GM19455 (cell line): ENCODE results near the gene FBXW4.

Source experiments
- ATAC-seq: cut with Tn5 transposase; IDR thresholded peaks from one replicate; pipeline ENCODE4 v1.9.1; 2021; ENCODE audit not compliant: unreplicated experiment

Gene FBXW4

DNA sequence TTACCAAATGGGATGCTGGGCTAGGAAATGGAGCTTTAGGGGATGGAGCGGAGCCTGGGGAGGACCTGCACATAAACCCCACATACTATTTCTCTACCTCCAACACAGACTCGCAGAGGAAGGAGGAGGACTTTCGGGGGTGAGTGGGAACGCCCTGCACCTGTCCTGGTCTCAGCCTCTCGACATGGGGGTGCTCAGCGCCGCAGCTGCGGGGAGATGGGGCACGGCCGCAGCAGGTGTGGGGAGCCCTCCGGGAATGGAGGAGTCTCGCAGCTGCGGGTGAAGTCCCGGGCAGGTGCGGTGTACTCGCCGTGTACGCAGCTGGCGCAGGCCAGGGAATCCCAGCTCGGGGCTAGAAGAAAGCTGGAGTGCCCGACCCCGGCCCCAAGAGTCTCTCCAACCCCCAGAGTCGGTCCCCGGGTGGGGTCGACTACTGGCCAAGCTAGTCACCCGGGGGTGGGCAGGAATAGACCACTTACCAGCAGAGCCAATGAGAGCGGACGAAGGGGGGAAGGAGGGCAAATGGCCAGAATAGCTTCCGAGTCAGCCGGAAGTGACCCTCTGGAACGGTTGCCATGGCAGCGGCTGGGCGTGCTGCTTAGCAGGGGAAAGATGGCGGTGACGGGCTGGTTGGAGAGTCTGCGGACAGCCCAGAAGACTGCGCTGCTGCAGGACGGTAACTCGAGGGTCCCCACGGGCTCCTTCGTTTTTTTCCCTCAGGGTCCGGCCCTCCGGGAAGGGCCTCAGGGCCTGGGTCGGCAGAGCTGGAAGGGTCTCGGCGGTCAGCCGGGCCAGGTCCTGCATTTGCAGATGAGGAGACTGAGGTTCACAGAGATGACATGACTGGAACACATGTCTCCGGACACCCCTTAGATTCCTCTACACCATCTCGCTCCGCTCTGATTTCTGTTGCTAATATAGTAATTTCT is 107.0 kb downstream of the FBXW4 start, which contains the start of the genes DPCD and POLL:
Gene DPCD, plus strand, starts transcription at position 597 of the 929 bp plus-strand sequence. Its CDS starts 16 bp downstream, at position 613.
Gene POLL, minus strand, starts transcription at position 533 of the 929 bp plus-strand sequence. CDS start 897 bp downstream, outside the sequence.
- ATAC-seq, result peak; percentile 96

- no peak for ATAC-seq
These were observed 109.1 kb downstream of the FBXW4 start for GRCh38 chr10:101585841-101586240.

DNA sequence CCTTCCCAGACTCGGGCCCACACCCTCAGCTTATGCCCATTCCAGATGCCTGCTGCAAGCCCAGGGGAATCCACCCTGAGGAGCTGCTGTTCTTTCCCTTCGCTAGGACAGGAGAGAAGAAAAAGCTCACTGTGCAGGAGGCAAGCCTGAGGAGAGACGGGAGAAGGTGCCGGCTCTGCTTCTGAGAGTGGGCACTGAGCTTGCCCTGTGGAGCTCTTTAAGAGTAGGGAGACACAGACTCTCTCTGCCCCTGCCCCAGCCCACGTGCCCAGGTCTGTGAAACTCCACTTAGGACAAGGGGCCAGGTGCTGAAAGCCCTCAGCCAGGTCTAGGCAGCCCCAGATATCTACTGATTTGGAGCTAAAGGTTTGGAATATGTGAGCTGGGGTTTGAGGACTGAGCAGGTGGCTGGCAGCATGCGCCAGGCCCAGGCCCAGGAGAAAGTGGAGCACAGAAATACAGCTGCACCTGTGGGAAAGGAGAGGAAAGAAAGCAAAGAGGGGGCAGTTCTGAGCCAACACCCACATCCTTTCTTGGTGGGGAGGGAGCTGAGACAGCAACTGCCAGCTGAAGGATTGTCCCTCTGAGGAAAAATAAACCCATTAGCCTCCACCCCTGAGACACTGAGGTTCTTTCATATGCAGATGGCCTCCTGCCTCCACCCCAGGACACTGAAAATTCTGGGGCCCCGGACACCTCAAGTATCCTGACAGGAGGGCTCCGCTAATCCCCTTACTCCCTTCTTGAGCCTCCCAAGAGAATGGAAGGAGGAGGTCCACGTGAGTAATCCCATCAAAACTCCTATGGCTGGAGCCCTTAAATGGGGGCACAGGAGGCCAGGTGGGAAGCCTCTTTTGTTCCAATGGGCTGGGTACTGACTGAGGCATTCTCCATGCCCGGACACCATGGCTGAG is 114.2 kb downstream of the FBXW4 start:
- no peak for ATAC-seq

DNA sequence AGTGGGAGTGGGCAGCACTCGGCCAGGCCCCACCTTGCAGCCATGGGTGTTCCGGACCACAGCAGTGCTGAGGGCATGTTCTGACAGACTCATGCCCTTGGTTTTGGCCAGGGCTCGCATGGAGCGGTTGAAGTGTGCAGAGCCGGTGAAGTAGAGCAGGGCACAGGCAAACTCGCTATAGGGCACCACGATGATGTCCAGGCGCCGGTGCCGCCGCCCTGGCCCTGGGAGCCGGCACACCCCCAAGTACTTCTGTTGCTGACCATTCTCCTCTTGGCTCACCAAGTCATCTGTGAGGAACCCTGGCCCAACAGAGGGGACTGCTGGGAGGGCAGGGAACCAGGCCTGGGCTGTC is 115.5 kb downstream of the FBXW4 start:
- no peak for ATAC-seq

DNA sequence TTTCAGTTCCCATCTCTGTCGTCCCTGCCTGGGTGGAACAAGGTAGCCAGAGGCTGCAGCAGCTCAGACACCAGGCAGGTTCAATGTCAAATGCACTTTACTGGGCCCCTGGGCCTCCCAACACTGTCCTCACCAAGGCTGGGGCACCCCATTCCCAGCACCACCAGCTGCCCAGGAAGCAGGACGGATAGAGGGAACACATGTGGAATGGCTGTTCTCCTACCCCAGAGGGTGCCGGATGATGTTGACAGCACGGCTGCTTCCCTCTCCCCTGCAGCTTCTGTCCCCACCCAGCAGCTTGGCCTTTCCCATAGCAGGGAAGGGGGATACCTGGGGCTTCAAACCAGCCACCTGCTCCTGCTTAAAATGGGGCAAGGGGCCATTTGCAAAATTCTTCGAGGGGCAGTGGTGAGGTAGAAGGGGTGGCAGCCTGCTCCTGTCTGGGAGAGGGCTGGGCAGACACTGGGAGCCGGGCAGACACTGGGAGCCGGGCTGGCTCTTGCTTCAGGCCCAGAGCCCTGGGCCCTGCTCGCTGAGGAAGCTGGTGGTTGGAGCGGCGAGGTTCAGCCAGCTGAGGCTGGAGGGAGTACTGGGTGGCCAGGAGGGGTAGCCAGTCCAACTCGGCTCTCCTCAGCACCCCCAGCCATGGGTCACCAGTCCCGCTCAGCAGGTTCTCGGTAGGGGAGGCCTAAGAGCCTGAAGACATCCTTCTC is 116.0 kb downstream of the FBXW4 start:
- ATAC-seq, result no peak

- no peak for ATAC-seq
These were observed 116.8 kb downstream of the FBXW4 start for GRCh38 chr10:101578192-101578591.

DNA sequence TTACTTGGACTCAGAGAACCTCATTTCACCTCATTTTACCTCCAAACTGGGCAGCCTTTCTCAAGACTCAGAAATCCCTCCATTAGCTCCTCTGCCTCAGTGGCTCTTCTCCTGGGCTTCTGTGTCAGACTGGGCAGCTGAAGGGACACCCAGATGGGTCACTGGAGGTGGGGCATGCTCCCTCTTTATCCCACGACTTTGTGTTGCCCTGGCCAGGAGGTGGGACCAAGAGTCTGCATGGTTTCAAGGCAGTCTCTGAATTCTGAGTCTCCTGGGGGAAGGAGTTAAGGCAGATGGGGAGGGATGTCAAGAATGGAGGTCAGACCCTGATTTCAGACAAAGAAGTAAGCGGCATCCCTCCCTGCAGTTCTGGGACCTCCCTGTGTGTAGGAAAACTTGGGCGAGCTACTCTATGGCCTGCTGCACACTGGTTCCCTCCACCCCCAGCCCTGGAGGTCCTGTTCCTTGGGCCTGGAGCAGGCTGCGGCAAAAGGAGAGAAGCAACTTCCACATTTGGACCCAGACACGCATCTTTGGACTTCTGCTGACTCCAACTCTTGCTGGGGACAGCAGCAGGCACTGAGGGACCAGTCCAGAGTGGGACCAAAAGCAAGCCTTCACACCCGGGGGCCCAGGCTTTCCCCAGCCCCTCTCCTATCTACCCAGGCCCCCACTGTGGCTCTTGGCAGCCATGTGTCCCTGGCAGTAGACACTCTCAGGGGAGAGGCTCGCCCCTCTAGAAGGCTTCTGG is 117.7 kb downstream of the FBXW4 start:
- no peak for ATAC-seq

GRCh38 chr10:101576211-101576863 is 118.6 kb downstream of the FBXW4 start:
- ATAC-seq, result no peak

GRCh38 chr10:101575580-101576210 is 119.3 kb downstream of the FBXW4 start:
- no peak for ATAC-seq

GRCh38 chr10:101575091-101575490 is 119.9 kb downstream of the FBXW4 start:
- no peak for ATAC-seq

DNA sequence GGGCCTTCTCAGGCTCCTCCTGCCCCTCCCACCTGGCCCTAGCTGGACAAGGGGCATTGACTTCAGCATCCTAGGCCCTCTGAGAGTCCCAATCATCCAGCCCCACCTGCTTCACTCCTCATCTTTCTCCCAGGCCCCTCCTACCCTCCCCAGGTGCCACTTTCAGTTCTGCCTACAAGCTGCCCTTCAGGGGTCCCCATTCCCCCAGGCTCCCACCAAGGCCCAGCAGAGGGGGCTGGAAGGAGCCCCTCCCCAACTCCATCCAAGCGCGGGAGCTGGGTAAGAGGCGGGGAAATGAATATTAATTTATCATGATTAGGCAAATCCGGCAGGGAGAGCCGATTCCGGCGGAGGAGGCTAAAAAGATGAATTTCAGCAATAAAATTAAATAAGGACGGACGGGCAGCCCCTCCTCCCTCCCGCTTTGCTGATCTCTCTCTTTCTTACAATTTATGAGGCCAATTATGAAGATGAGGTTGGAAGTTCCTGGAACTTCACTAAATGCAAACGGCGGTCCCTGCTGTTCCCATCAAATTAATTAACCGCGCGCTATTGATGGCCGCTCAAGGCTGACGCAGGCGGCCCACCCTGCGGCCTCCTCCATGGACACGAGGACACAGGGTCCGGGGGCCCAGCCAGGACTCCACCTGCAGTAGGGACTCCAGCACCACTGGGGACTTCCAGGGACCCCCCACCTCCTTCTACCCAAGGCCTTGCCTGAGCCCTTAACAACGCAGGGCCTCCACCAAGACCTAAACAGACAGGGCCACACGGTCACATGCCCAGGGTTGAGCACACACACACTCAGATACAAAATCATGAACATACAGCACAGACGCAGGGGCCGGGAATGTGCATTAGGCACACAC is 120.9 kb downstream of the FBXW4 start:
- no peak for ATAC-seq

GRCh38 chr10:101572785-101573184 is 122.2 kb downstream of the FBXW4 start:
- ATAC-seq, result no peak

DNA sequence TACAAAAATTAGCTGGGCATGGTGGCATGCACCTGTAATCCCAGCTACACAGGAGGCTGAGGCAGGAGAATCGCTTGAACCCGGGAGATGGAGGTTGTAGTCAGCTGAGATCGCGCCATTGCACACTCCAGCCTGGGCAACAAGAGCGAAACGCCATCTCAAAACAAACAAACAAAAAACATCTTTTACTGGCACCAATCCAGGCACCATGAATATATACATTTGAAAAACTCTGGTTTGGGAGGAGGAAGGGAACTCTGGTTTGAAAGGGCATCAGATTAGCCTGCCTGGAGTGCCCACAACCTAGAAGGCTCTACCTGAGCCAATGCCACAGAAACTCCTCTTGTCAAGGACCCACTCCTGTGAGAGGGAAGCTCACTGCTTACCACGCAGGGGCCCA is 122.8 kb downstream of the FBXW4 start:
- no peak for ATAC-seq

DNA sequence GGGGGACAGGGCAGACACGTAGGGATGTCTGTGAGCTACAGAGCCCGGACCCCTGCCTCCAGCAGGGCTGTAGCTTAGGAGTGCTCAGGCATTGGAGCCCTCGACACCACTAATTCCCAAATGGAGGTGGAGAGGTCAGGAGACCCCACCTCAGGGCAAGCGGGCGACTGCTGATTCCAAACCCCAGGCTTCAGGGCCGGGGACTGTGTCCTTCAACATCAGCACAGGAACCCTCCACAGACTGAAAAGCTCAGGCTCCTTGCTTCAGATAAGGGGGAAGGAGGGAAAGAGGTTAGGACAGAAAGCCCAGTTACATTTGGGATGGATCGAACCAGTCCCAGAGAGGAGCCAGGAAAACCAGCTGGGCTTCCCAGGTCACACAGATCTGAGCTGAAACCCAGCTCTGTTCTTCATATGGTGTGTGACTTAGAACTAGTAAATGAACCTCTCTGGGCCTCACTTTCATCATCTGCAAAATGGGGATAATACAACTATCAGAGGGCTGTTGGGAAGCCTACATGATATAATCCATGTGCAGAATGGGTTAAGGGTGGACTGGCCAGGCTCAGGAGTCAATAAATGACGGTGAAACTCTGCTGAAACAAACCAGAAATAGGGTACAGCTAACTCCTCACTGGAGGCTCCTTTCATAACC is 123.6 kb downstream of the FBXW4 start:
- no peak for ATAC-seq

GRCh38 chr10:101570428-101571270 is 124.3 kb downstream of the FBXW4 start:
- no peak for ATAC-seq

DNA sequence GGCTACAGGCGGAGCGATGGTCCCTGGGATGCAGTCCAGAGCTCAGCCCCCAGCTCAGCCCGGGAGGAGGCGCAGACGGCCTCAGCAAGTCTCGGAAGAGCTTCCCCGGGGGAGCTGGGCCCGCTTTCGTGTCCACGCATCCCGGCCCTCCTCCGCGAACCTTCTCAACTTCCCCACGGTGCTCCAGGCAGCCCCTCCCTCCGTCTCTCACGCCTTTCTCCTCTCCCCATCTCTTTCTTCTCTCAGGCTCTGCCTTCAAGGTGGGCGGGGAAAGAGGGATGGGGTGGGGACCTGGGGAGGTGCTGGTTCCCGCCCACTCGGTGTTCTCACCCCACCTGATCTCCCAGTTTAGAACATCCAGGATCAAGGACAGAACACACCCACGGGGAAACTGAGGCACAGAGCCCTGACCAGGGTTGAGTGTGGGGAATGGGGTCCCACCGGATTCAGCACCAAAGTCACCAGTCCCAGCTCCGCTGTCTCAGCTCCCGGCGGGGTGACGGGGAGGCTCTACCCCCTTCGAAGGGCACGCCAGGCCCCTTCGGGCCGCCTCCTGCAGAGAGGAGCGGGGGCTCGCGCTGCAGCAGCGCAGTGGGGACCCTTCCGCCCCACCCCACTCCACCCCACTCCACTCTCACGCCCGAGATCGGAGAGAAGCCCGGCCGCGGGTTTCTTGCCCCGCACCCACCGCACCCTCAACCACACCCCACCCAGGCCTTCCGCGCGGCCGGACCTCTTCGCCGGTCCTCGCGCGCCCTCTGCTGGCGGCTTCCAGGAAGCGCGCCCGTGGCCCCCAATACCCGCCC is 125.1 kb downstream of the FBXW4 start:
- peak; percentile 53 for ATAC-seq
